Measurements from ENCODE around the gene FMN2. TPM values are rescaled to one million over a fixed set of nuclear protein-coding genes. Genes with fewer than 3 reads are reported as not detected.

FMN2 gene
- total and polyA plus RNA-seq, 9 donors, result 0.60 to 10.1 (median 2.5) TPM

DNA sequence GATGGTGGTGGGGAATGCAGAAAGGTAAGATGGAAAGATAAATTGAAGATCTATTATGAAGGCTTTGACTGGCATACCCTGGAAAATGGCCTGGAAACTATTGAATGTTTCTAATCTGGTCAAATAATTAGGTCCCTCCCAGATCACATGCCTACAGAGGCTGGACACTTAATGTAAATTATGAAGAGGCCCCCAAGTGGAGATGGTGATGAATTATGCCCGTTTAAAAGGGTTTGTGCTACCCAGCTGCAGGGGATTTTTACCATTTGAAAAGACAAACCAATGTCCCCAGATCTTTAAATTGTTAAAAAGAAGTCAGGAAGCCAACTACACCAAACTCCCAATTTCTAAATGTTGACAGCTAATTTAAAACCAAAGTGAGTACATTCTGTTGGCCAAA is 35.7 kb upstream of the FMN2 start:
- no peaks in the 10 kb centered on the region for H3K4me1 ChIP-seq (ENCODE audit: insufficient read depth)
- no peak for DNase-seq
- H3K27ac ChIP-seq, result no peak overlapping the region
- no peaks in the 10 kb centered on the region for H3K9me3 ChIP-seq
- H3K36me3 ChIP-seq, result no peaks in the 10 kb centered on the region
- 60 to 76% (median 62%) methylated on average over 1 of the region's 1 CpG for WGBS, 3 donors
- no peak overlapping the region for H3K4me3 ChIP-seq
- intact Hi-C loops (cut with DNase I), result no loop called here
- H3K27me3 ChIP-seq, result no peaks in the 10 kb centered on the region
- no peak for TF ChIP-seq EP300 (IDR thresholded peaks at IDR 0.05)

DNA sequence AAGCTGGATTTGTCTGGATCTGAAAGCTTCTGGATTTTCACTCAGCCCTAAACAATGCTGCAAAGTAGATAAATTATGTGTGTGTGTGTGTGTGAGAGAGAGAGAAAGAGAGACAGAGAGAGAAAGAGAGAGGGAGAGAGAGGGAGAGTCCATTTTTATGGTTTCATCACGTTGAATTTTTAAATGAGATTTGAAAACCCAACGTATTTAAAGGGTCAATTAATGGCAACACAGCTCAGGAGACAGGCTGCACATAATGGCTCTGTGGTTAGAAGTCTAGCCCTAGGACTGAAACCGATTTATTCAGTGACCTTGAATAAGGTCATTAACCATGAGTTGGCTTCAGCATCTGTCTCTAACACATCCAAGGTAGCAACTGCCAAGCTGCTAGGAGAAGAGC is 35.3 kb upstream of the FMN2 start:
- no peaks in the 10 kb centered on the region for H3K36me3 ChIP-seq
- no peak overlapping the region for H3K4me3 ChIP-seq
- H3K4me1 ChIP-seq (ENCODE audit: insufficient read depth), result no peaks in the 10 kb centered on the region
- H3K27me3 ChIP-seq, result no peaks in the 10 kb centered on the region
- DNase-seq, result no peak
- H3K27ac ChIP-seq, result no peak overlapping the region
- no peaks in the 10 kb centered on the region for H3K9me3 ChIP-seq
- 6 to 15% (median 10%) methylated on average over 3 of the region's 3 CpGs for WGBS, 3 donors
- intact Hi-C loops (cut with DNase I), result no loop called here
- no peak for TF ChIP-seq POLR2A (IDR thresholded peaks at IDR 0.05)
- TF ChIP-seq, protein P1, sequence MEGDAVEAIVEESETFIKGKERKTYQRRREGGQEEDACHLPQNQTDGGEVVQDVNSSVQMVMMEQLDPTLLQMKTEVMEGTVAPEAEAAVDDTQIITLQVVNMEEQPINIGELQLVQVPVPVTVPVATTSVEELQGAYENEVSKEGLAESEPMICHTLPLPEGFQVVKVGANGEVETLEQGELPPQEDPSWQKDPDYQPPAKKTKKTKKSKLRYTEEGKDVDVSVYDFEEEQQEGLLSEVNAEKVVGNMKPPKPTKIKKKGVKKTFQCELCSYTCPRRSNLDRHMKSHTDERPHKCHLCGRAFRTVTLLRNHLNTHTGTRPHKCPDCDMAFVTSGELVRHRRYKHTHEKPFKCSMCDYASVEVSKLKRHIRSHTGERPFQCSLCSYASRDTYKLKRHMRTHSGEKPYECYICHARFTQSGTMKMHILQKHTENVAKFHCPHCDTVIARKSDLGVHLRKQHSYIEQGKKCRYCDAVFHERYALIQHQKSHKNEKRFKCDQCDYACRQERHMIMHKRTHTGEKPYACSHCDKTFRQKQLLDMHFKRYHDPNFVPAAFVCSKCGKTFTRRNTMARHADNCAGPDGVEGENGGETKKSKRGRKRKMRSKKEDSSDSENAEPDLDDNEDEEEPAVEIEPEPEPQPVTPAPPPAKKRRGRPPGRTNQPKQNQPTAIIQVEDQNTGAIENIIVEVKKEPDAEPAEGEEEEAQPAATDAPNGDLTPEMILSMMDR (IDR thresholded peaks at IDR 0.05), result no peak
- no peak for TF ChIP-seq EP300 (IDR thresholded peaks at IDR 0.05)

DNA sequence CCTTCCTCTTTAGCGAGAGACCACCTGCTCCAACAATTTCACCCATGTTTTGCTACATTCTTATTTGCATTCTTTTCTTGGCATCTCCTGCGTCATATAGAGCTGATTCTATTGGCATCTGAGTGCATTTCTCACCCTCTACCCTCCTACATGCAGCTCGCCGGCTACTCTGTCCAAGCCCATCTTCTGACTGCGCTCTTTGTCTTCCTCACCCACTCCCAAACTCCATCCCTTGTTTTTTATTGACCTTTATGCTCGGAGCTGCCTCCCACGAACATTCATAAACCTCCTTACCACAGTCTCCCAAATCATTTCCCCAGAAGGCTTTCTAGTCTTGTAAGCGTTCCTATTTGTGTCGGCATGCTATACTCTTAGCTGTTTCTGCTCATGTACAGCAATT is 33.6 kb upstream of the FMN2 start:
- H3K27ac ChIP-seq, result no peak overlapping the region
- no peaks in the 10 kb centered on the region for H3K27me3 ChIP-seq
- TF ChIP-seq EP300 (IDR thresholded peaks at IDR 0.05) (no peak), POLR2A (IDR thresholded peaks at IDR 0.05) (no peak)
- TF ChIP-seq, protein P1 (IDR thresholded peaks at IDR 0.05), result no peak
- no peaks in the 10 kb centered on the region for H3K9me3 ChIP-seq
- no peaks in the 10 kb centered on the region for H3K36me3 ChIP-seq
- WGBS, 3 donors, result 67 to 70% (median 68%) methylated on average over 9 of the region's 9 CpGs
- no peaks in the 10 kb centered on the region for H3K4me1 ChIP-seq (ENCODE audit: insufficient read depth)
- no peak for DNase-seq
- intact Hi-C loops (cut with DNase I), result no loop called here
- H3K4me3 ChIP-seq, result no peak overlapping the region

DNA sequence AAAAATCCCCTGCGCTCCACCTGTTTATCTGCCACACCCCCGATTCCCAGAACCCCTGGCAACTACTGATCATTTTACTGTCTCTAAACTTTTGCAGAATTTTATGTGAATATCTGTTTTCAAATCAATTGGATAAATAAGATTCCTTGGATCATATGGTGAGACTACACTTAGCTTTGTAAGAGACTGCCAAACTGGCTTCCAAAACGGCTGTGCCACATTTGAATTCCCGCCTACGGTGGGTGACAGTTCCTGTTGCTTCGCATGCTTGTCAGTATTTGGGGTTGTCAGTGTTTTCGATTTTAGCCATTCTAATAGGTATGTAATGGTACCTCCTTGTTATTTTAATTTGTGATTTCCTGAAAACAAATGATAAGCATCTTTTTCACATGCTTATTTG is 22.7 kb upstream of the FMN2 start:
- WGBS, 3 donors, result 91 to 92% (median 92%) methylated on average over 7 of the region's 7 CpGs
- no peaks in the 10 kb centered on the region for H3K4me1 ChIP-seq (ENCODE audit: insufficient read depth)
- no peaks in the 10 kb centered on the region for H3K36me3 ChIP-seq
- no peak overlapping the region for H3K4me3 ChIP-seq
- H3K9me3 ChIP-seq, result no peaks in the 10 kb centered on the region
- intact Hi-C loops (cut with DNase I), result no loop called here
- H3K27ac ChIP-seq, result no peak overlapping the region
- no peak for TF ChIP-seq EP300 (IDR thresholded peaks at IDR 0.05)
- DNase-seq, result no peak
- no peaks in the 10 kb centered on the region for H3K27me3 ChIP-seq

DNA sequence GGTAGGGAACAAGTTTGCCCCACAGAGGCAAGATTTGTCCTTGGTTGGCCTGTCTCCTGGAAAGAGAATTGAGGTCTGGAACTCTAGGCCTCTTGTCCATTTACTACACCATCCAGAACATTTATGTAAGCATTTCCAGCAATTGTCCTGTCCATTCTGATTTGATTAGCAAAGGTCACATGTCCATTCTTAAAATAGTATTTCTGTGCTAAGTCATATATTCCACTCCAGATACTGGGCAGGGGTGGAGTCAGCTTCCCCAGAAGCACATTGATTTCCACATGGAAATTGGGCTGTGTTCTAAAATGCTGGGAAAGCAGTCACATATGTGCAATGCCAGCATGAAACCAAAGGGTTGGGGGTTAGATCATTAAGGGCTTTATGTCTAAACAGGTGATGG is 21.5 kb upstream of the FMN2 start:
- H3K27ac ChIP-seq, result no peak overlapping the region
- H3K27me3 ChIP-seq, result no peaks in the 10 kb centered on the region
- H3K36me3 ChIP-seq, result no peaks in the 10 kb centered on the region
- H3K9me3 ChIP-seq, result no peaks in the 10 kb centered on the region
- DNase-seq, result no peak
- no peaks in the 10 kb centered on the region for H3K4me1 ChIP-seq (ENCODE audit: insufficient read depth)
- intact Hi-C loops (cut with DNase I), result no loop called here
- H3K4me3 ChIP-seq, result no peak overlapping the region
- TF ChIP-seq EP300 (IDR thresholded peaks at IDR 0.05), result no peak
- no peak for TF ChIP-seq POLR2A (IDR thresholded peaks at IDR 0.05)
- TF ChIP-seq, protein P1 (IDR thresholded peaks at IDR 0.05), result no peak

DNA sequence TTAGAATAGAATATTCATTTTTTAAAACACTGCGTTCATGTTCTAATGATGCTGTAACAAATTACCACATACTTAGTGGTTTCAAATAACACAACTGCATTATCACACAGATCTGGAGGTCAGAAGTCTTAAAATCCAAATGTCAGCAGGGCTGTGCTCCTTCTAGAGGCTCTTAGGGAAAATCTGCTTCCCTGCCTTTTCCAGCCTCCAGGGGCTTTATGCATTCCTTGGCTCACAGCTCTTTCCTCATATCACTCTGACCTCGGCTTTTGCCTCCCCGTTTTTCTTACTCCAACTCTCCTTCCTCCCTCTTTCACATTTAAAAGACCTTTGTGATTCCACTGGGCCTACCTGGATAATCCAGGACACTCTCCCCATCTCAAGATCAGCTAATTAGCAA is 18.6 kb upstream of the FMN2 start:
- WGBS, 3 donors, result 23 to 39% (median 28%) methylated on average over 3 of the region's 3 CpGs
- TF ChIP-seq EP300 (IDR thresholded peaks at IDR 0.05) (no peak), POLR2A (IDR thresholded peaks at IDR 0.05) (no peak)
- TF ChIP-seq, protein P1 (IDR thresholded peaks at IDR 0.05), result no peak
- no peaks in the 10 kb centered on the region for H3K4me1 ChIP-seq (ENCODE audit: insufficient read depth)
- no peaks in the 10 kb centered on the region for H3K36me3 ChIP-seq
- no peak overlapping the region for H3K4me3 ChIP-seq
- intact Hi-C loops (cut with DNase I), result no loop called here
- no peak for DNase-seq
- no peaks in the 10 kb centered on the region for H3K27me3 ChIP-seq
- no peaks in the 10 kb centered on the region for H3K9me3 ChIP-seq
- no peak overlapping the region for H3K27ac ChIP-seq
